ENCODE results near the gene LZTS3.
"Not testable (repeated sequence)": the region's sequence is repeated elsewhere in the genome, so short reads cannot be mapped to it uniquely, and the experiment has no call there.

LZTS3 gene

GRCh38 chr20:3172933-3173609, at the start of gene LZTS3:
Gene LZTS3, minus strand, starts transcription at chr20:3173549. Its CDS starts 6,386 bp downstream, at chr20:3167163.
- peak; percentile 80 for DNase-seq

GRCh38 chr20:3221398-3222226, 48.3 kb upstream of the LZTS3 start:
- no peak for DNase-seq

GRCh38 chr20:3218307-3218988, 45.1 kb upstream of the LZTS3 start:
- peak; percentile 76 for DNase-seq

- not testable (repeated sequence) for DNase-seq
These were observed 42.1 kb upstream of the LZTS3 start for GRCh38 chr20:3215359-3215917.

GRCh38 chr20:3213226-3213625, 39.9 kb upstream of the LZTS3 start:
- no peak for DNase-seq

GRCh38 chr20:3210346-3210745, 37.0 kb upstream of the LZTS3 start:
- DNase-seq: no peak

GRCh38 chr20:3209946-3210317, 36.6 kb upstream of the LZTS3 start:
- no peak for DNase-seq

- peak; percentile 61 for DNase-seq
These were observed 36.1 kb upstream of the LZTS3 start, which contains the start of gene ITPA for GRCh38 chr20:3209257-3209945. Gene ITPA, plus strand, starts transcription at chr20:3209498. Its CDS starts 54 bp downstream, at chr20:3209552.

- no peak for DNase-seq
These were observed 35.5 kb upstream of the LZTS3 start for GRCh38 chr20:3208786-3209256.

GRCh38 chr20:3204124-3204794, 30.9 kb upstream of the LZTS3 start, which contains the start of gene DDRGK1:
Gene DDRGK1, minus strand, starts transcription at chr20:3204682. Its CDS starts 55 bp downstream, at chr20:3204627.
- DNase-seq: peak; percentile 88

- DNase-seq: no peak
These were observed 30.2 kb upstream of the LZTS3 start for GRCh38 chr20:3203315-3204123.

GRCh38 chr20:3202965-3203314, 29.6 kb upstream of the LZTS3 start:
- DNase-seq: no peak

- no peak for DNase-seq
These were observed 26.8 kb upstream of the LZTS3 start for GRCh38 chr20:3199976-3200755.

- DNase-seq: no peak
These were observed 25.9 kb upstream of the LZTS3 start for GRCh38 chr20:3199206-3199605.

- DNase-seq: no peak
These were observed 22.4 kb upstream of the LZTS3 start for GRCh38 chr20:3195590-3196237.

- DNase-seq: no peak
These were observed 21.4 kb upstream of the LZTS3 start for GRCh38 chr20:3194617-3195280.

GRCh38 chr20:3193806-3194616, 20.7 kb upstream of the LZTS3 start:
- DNase-seq: no peak

Measured in activated gamma-delta T cell treated with Interleukin-2 at 50 U/mL for 16 hours (primary cell).